Measurements from ENCODE around the gene MGAT5B.

DNA sequence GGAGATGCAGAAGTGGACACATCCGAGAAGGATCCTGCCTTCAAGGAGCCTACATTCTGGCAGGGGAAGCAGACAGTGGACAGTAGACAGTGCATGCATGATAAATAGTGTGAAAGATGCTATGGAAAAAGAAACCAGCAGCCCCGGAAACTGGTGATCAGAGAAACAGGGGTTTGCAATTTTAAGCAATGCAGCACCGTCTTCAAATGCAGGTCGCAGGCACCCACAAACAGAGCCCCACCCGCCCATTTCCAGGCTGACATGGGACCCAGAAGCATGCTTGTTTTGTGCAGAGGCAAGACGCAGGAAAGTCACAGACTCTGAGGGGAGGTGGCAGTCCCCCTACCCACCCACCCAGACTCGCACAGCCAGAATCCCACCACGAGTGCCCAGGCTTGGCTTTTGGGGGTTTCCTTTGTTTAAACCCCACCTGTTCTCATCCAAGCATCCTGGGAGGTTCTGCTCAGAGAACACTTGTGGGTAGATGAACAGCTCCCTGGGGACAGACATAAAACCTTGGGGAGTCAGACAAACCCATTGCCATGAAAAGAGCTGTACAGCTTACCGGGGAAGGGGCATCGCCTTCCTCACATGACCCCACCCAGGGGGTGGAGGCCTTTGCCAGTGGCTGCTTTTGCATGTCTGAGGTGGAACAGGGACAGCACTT is 114.3 kb downstream of the MGAT5B start:
- no peak for TF ChIP-seq POLR2A (IDR thresholded peaks at IDR 0.05)
- TF ChIP-seq, protein P1, sequence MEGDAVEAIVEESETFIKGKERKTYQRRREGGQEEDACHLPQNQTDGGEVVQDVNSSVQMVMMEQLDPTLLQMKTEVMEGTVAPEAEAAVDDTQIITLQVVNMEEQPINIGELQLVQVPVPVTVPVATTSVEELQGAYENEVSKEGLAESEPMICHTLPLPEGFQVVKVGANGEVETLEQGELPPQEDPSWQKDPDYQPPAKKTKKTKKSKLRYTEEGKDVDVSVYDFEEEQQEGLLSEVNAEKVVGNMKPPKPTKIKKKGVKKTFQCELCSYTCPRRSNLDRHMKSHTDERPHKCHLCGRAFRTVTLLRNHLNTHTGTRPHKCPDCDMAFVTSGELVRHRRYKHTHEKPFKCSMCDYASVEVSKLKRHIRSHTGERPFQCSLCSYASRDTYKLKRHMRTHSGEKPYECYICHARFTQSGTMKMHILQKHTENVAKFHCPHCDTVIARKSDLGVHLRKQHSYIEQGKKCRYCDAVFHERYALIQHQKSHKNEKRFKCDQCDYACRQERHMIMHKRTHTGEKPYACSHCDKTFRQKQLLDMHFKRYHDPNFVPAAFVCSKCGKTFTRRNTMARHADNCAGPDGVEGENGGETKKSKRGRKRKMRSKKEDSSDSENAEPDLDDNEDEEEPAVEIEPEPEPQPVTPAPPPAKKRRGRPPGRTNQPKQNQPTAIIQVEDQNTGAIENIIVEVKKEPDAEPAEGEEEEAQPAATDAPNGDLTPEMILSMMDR (IDR thresholded peaks at IDR 0.05) = no peak

Data from sigmoid colon (tissue), 3 donors.